DND-41 (cell line): ENCODE data around the gene FGF1.
A peak's percentile ranks its signal among the peaks of the same experiment; 100 is the strongest.

Experiments
- ATAC-seq: fragments of 200-7000 bp; cut with Tn5 transposase; 3 replicates; pipeline ENCODE4 v1.9.1; 2021; ENCODE audit warnings: low read depth; ENCODE audit not compliant: insufficient read depth
- DNase-seq: peaks from one replicate; pipeline ENCODE4 v3.0.0-alpha.2; 2020
- H2AFZ ChIP-seq: 2 replicates; pipeline ENCODE4 v1.6.0; 2012; ENCODE audit warnings: low read depth, low read length
- H3K27ac ChIP-seq: 2 replicates; pipeline ENCODE4 v1.5.1; 2012; ENCODE audit warnings: low read length, inconsistent platforms
- H3K27me3 ChIP-seq: fragments of 200-600 bp; sonication (generic); 2 replicates; pipeline ENCODE4 v1.6.0; 2012; ENCODE audit warnings: low read length, mild to moderate bottlenecking, inconsistent platforms; ENCODE audit not compliant: insufficient read depth, poor library complexity
- H3K36me3 ChIP-seq: 2 replicates; pipeline ENCODE4 v1.5.1; 2012; ENCODE audit warnings: low read length, inconsistent platforms; ENCODE audit not compliant: insufficient read depth
- H3K4me1 ChIP-seq: 2 replicates; pipeline ENCODE4 v1.5.1; 2012; ENCODE audit warnings: mild to moderate bottlenecking, low read length; ENCODE audit not compliant: insufficient read depth
- H3K4me2 ChIP-seq: 2 replicates; pipeline ENCODE4 v1.6.0; 2012; ENCODE audit warnings: mild to moderate bottlenecking, moderate library complexity, low read length, inconsistent platforms; ENCODE audit not compliant: insufficient read depth
- H3K4me3 ChIP-seq, 2 experiments: fragments of 200-600 bp in 1 of 2; shearing (Covaris generic) in 1 of 2; 2 replicates each; pipeline ENCODE4 v1.5.1; 2012 to 2016; ENCODE audit warnings: inconsistent platforms in 2 of 2, low read length in 2 of 2, mild to moderate bottlenecking in 2 of 2, low read depth in 1 of 2, moderate library complexity in 1 of 2
- H3K79me2 ChIP-seq: 2 replicates; pipeline ENCODE4 v1.6.0; 2012; ENCODE audit warnings: low read length, inconsistent platforms; ENCODE audit not compliant: insufficient read depth
- H3K9ac ChIP-seq: 2 replicates; pipeline ENCODE4 v1.6.0; 2012; ENCODE audit warnings: low read depth, mild to moderate bottlenecking, inconsistent platforms, low read length, moderate library complexity
- H3K9me3 ChIP-seq: 2 replicates; pipeline ENCODE4 v1.5.1; 2012; ENCODE audit warnings: low read length, moderate library complexity, mild to moderate bottlenecking, inconsistent platforms; ENCODE audit not compliant: insufficient read depth, severe bottlenecking
- H4K20me1 ChIP-seq: 2 replicates; pipeline ENCODE4 v1.6.0; 2012; ENCODE audit warnings: low read length; ENCODE audit not compliant: insufficient read depth
- CTCF ChIP-seq: IDR thresholded peaks from 2 replicates; pipeline ENCODE4 v1.5.1; 2012; ENCODE audit warnings: borderline replicate concordance, low read length, moderate library complexity, mild to moderate bottlenecking; ENCODE audit not compliant: poor library complexity, severe bottlenecking; ENCODE audit errors: extremely low read depth
- EZH2 ChIP-seq: IDR thresholded peaks from 3 replicates; pipeline ENCODE4 v1.6.1; 2012; ENCODE audit warnings: borderline replicate concordance, low read depth, mild to moderate bottlenecking, moderate library complexity, low read length, inconsistent platforms; ENCODE audit not compliant: severe bottlenecking

The FGF1 gene

GRCh38 chr5:142626099-142626498 lies 59.8 kb downstream of the FGF1 start:
- Histone ChIP-seq H4K20me1 (no peaks in the 10 kb centered on the region), H3K27me3 (no peaks in the 10 kb centered on the region), H3K36me3 (no peaks in the 10 kb centered on the region), H3K79me2 (no peaks in the 10 kb centered on the region), H3K27ac (no peak overlapping the region), H3K4me3 (no peak overlapping the region), H3K9ac (no peak overlapping the region), H3K9me3 (no peaks in the 10 kb centered on the region), H2AFZ (no peak overlapping the region), H3K4me2 (no peak overlapping the region), H3K4me1 (0 out of 2 replicates have a peak, but pooled peaks cover 3% of the 10 kb centered on the region)
- no peak for DNase-seq
- TF ChIP-seq EZH2 (no peak), CTCF (no peak)
- ATAC-seq = no peak

- no peaks in the 10 kb centered on the region for H3K27me3 ChIP-seq
- no peak overlapping the region for H3K9ac ChIP-seq
- H3K4me3 ChIP-seq = no peak overlapping the region
- peaks cover 18% of the 10 kb centered on the region for H3K4me1 ChIP-seq
- no peak for ATAC-seq
- no peaks in the 10 kb centered on the region for H3K36me3 ChIP-seq
- H3K4me2 ChIP-seq = no peak overlapping the region
- H3K79me2 ChIP-seq = no peaks in the 10 kb centered on the region
- DNase-seq = no peak
- no peak overlapping the region for H3K27ac ChIP-seq
- H4K20me1 ChIP-seq = no peaks in the 10 kb centered on the region
- peaks cover 7% of the 10 kb centered on the region for H3K9me3 ChIP-seq
- TF ChIP-seq CTCF = no peak
- TF ChIP-seq EZH2 = no peak
- H2AFZ ChIP-seq = no peak overlapping the region
Observed at GRCh38 chr5:142621227-142621626, 64.7 kb downstream of the FGF1 start.

- no peak overlapping the region for H2AFZ ChIP-seq
- DNase-seq = no peak
- peaks cover 16% of the 10 kb centered on the region for H3K4me1 ChIP-seq
- no peak for TF ChIP-seq EZH2
- TF ChIP-seq CTCF = no peak
- H3K9me3 ChIP-seq = peaks cover 7% of the 10 kb centered on the region
- no peak for ATAC-seq
- H3K4me3 ChIP-seq = no peak overlapping the region
- H3K79me2 ChIP-seq = no peaks in the 10 kb centered on the region
- H3K36me3 ChIP-seq = no peaks in the 10 kb centered on the region
- H3K27me3 ChIP-seq = no peaks in the 10 kb centered on the region
- no peaks in the 10 kb centered on the region for H4K20me1 ChIP-seq
- H3K4me2 ChIP-seq = no peak overlapping the region
- no peak overlapping the region for H3K27ac ChIP-seq
- no peak overlapping the region for H3K9ac ChIP-seq
Observed at GRCh38 chr5:142619815-142620214, 66.1 kb downstream of the FGF1 start.

- DNase-seq (peak; percentile 55), ATAC-seq (peak; percentile 92)
- Histone ChIP-seq H4K20me1 (no peaks in the 10 kb centered on the region), H3K9ac (no peak overlapping the region), H3K27me3 (no peaks in the 10 kb centered on the region), H2AFZ (no peak overlapping the region), H3K9me3 (peaks cover 7% of the 10 kb centered on the region), H3K36me3 (no peaks in the 10 kb centered on the region), H3K4me1 (peaks cover 15% of the 10 kb centered on the region), H3K27ac (no peak overlapping the region; the same call in 1 of the 2 replicates), H3K4me2 (no peak overlapping the region), H3K79me2 (no peaks in the 10 kb centered on the region), H3K4me3 (no peak overlapping the region)
- no peak for TF ChIP-seq EZH2
- TF ChIP-seq CTCF = no peak
Observed at GRCh38 chr5:142618130-142618523, 67.8 kb downstream of the FGF1 start.
